ENCODE data around the gene IL17RA.

IL17RA gene

GRCh38 chr22:17046566-17047348 lies 38.0 kb upstream of the IL17RA start:
- TF ChIP-seq CTCF (IDR thresholded peaks at IDR 0.05): no peak
- peaks cover 32% of the 10 kb centered on the region in 2 experiments for H3K4me1 ChIP-seq (ENCODE audit: control insufficient read depth in 1 of 2, insufficient read depth in 1 of 2, low read depth in 1 of 2, low read length in 1 of 2)
- peak overlapping the region; percentile 67 for H3K27ac ChIP-seq
- H3K9me3 ChIP-seq: no peaks in the 10 kb centered on the region
- no peaks in the 10 kb centered on the region for H3K27me3 ChIP-seq
- no peaks in the 10 kb centered on the region for H3K36me3 ChIP-seq
- peak overlapping the region in 1 of 2 experiments; percentile 11 for H3K4me3 ChIP-seq (ENCODE audit: low read depth in 1 of 2, low read length in 1 of 2)

- Histone ChIP-seq H3K27ac (peak overlapping the region; percentile 67), H3K36me3 (no peaks in the 10 kb centered on the region), H3K4me1 (ENCODE audit: control insufficient read depth in 1 of 2, insufficient read depth in 1 of 2, low read depth in 1 of 2, low read length in 1 of 2) (peaks cover 32% of the 10 kb centered on the region in 2 experiments), H3K4me3 (ENCODE audit: low read depth in 1 of 2, low read length in 1 of 2) (no peak overlapping the region), H3K9me3 (no peaks in the 10 kb centered on the region), H3K27me3 (no peaks in the 10 kb centered on the region)
- TF ChIP-seq CTCF (IDR thresholded peaks at IDR 0.05): no peak
Measured at GRCh38 chr22:17047656-17048055, 37.1 kb upstream of the IL17RA start.

- no peak overlapping the region for H3K4me3 ChIP-seq (ENCODE audit: low read depth in 1 of 2, low read length in 1 of 2)
- TF ChIP-seq CTCF (IDR thresholded peaks at IDR 0.05): no peak
Measured at GRCh38 chr22:17056058-17056457, 28.7 kb upstream of the IL17RA start.

GRCh38 chr22:17056807-17057206 lies 28.0 kb upstream of the IL17RA start:
- no peaks in the 10 kb centered on the region for H3K36me3 ChIP-seq
- H3K4me3 ChIP-seq (ENCODE audit: low read depth in 1 of 2, low read length in 1 of 2): no peak overlapping the region
- H3K9me3 ChIP-seq: no peaks in the 10 kb centered on the region
- no peaks in the 10 kb centered on the region for H3K27me3 ChIP-seq
- no peak for TF ChIP-seq CTCF (IDR thresholded peaks at IDR 0.05)
- H3K27ac ChIP-seq: no peak overlapping the region
- H3K4me1 ChIP-seq (ENCODE audit: control insufficient read depth in 1 of 2, insufficient read depth in 1 of 2, low read depth in 1 of 2, low read length in 1 of 2): no peaks in the 10 kb centered on the region

More at GRCh38 chr22:17056058-17056457, 28.7 kb upstream of the IL17RA start:
- Histone ChIP-seq H3K9me3 (no peaks in the 10 kb centered on the region), H3K4me1 (ENCODE audit: control insufficient read depth in 1 of 2, insufficient read depth in 1 of 2, low read depth in 1 of 2, low read length in 1 of 2) (no peaks in the 10 kb centered on the region), H3K36me3 (no peaks in the 10 kb centered on the region), H3K27me3 (no peaks in the 10 kb centered on the region), H3K27ac (no peak overlapping the region)

- Histone ChIP-seq H3K27me3 (no peaks in the 10 kb centered on the region), H3K27ac (no peak overlapping the region), H3K36me3 (no peaks in the 10 kb centered on the region), H3K4me3 (ENCODE audit: low read depth in 1 of 2, low read length in 1 of 2) (no peak overlapping the region), H3K9me3 (no peaks in the 10 kb centered on the region), H3K4me1 (ENCODE audit: control insufficient read depth in 1 of 2, insufficient read depth in 1 of 2, low read depth in 1 of 2, low read length in 1 of 2) (peaks cover 0 to 2% of the 10 kb centered on the region in 2 experiments)
- TF ChIP-seq CTCF (IDR thresholded peaks at IDR 0.05): peak; percentile 84
Measured at GRCh38 chr22:17057959-17058814, 26.6 kb upstream of the IL17RA start.

Data from neutrophil (primary cell).